B cell (primary cell): ENCODE measurements around the gene NFKBIB. TPM values are rescaled to one million over a fixed set of nuclear protein-coding genes. Genes with fewer than 3 reads are reported as not detected.
A peak's percentile ranks its signal among the peaks of the same experiment; 100 is the strongest.
"Not testable (repeated sequence)": the region's sequence is repeated elsewhere in the genome, so short reads cannot be mapped to it uniquely, and the experiment has no call there.

Experiments used
- ATAC-seq: fragments of 200-7000 bp; cut with Tn5 transposase; one replicate; pipeline ENCODE4 v1.10.0; 2021; ENCODE audit warnings: low read depth, mild to moderate bottlenecking, moderate number of reproducible peaks, moderate library complexity
- CTCF ChIA-PET: fragments of 350-600 bp; sonication (Branson Sonifier 250); formaldehyde crosslinking; loops from one replicate; lab custom pipeline; 2021; ENCODE audit warnings: antibody characterized with exemption, inconsistent platforms; lab: Charles Lee
- POLR2A ChIA-PET: fragments of 350-600 bp; sonication (Branson Sonifier 250); formaldehyde crosslinking; loops from one replicate; lab custom pipeline; 2021; ENCODE audit warnings: antibody characterized with exemption; lab: Charles Lee
- DNase-seq: peaks from one replicate; pipeline ENCODE4 v3.0.0; 2013
- H2AFZ ChIP-seq: 2 replicates; pipeline ENCODE4 v1.6.1; 2012; ENCODE audit warnings: mild to moderate bottlenecking, low read depth, low read length; ENCODE audit not compliant: insufficient read depth, poor library complexity, severe bottlenecking
- H3K27ac ChIP-seq, 2 donors: 1 replicate in 1 of 2; 2 replicates in 1 of 2; pipeline ENCODE4 v1.5.1; 2012 to 2013; ENCODE audit warnings: low read length in 2 of 2, mild to moderate bottlenecking in 2 of 2, moderate library complexity in 1 of 2
- H3K27me3 ChIP-seq, 4 experiments: fragments of 200-600 bp in 1 of 4; sonication (generic) in 1 of 4; replicated peaks in 1 of 4; 1 replicate in 2 of 4; 2 replicates in 2 of 4; pipeline versions ENCODE4 v1.6.1 to v1.7.0; 2013 to 2016; ENCODE audit warnings: low read length in 3 of 4, mild to moderate bottlenecking in 2 of 4, mixed read lengths in 1 of 4, moderate library complexity in 1 of 4; ENCODE audit not compliant: insufficient read depth in 4 of 4, control insufficient read depth in 3 of 4; ENCODE audit errors: control extremely low read depth in 1 of 4
- H3K36me3 ChIP-seq, 2 experiments: replicated peaks in 1 of 2; 1 replicate in 1 of 2; 2 replicates in 1 of 2; pipeline versions ENCODE4 v1.6.1 to v1.7.1; 2013; ENCODE audit warnings: low read length in 1 of 2; ENCODE audit not compliant: insufficient read depth in 2 of 2, control insufficient read depth in 1 of 2; ENCODE audit errors: control extremely low read depth in 1 of 2, extremely low read depth in 1 of 2
- H3K4me1 ChIP-seq, 2 donors: fragments of 200-600 bp in 1 of 2; sonication (generic) in 1 of 2; 1 replicate in 1 of 2; 2 replicates in 1 of 2; pipeline versions ENCODE4 v1.5.1 to v1.6.1; 2013 to 2017; ENCODE audit warnings: low read length in 2 of 2; ENCODE audit not compliant: control insufficient read depth in 2 of 2, insufficient read depth in 2 of 2
- H3K4me2 ChIP-seq: replicated peaks from 2 replicates; pipeline ENCODE3; 2012; ENCODE audit warnings: mild to moderate bottlenecking, low read depth, low read length; ENCODE audit not compliant: poor library complexity, severe bottlenecking
- H3K4me3 ChIP-seq, 5 experiments: fragments of 200-600 bp in 1 of 5; sonication (generic) in 1 of 5; 1 replicate in 3 of 5; 2 replicates in 2 of 5; pipeline versions ENCODE4 v1.5.1 to v1.7.0; 2011 to 2016; ENCODE audit warnings: low read length in 4 of 5, mild to moderate bottlenecking in 4 of 5, low read depth in 2 of 5, control low read depth in 1 of 5, moderate library complexity in 1 of 5; ENCODE audit not compliant: insufficient read depth in 1 of 5; ENCODE audit errors: control extremely low read depth in 1 of 5, extremely low read depth in 1 of 5
- H3K79me2 ChIP-seq: fragments of 200-600 bp; sonication (generic); one replicate; pipeline ENCODE4 v1.6.0; 2016; ENCODE audit warnings: low read length; ENCODE audit not compliant: control insufficient read depth, insufficient read depth
- H3K9ac ChIP-seq: fragments of 200-600 bp; sonication (generic); 2 replicates; pipeline ENCODE4 v1.6.1; 2017; ENCODE audit warnings: mild to moderate bottlenecking, low read length, moderate library complexity
- H3K9me3 ChIP-seq, 3 donors: one replicate each; pipeline versions ENCODE4 v1.6.1 to v1.7.1; 2013; ENCODE audit warnings: low read length in 2 of 3; ENCODE audit not compliant: control insufficient read depth in 2 of 3, insufficient read depth in 1 of 3; ENCODE audit errors: control extremely low read depth in 1 of 3
- H4K20me1 ChIP-seq: 2 replicates; pipeline ENCODE4 v1.6.0; 2012; ENCODE audit warnings: mild to moderate bottlenecking, low read length; ENCODE audit not compliant: insufficient read depth, control insufficient read depth, poor library complexity, severe bottlenecking
- H3K27ac Mint-ChIP-seq: one replicate; pipeline ENCODE4 v1.8.0; 2021; ENCODE audit warnings: mixed read lengths
- H3K27me3 Mint-ChIP-seq: one replicate; pipeline ENCODE4 v1.8.0; 2021; ENCODE audit warnings: mixed read lengths
- H3K4me1 Mint-ChIP-seq: one replicate; pipeline ENCODE4 v1.8.0; 2021; ENCODE audit warnings: mixed read lengths
- H3K4me3 Mint-ChIP-seq: one replicate; pipeline ENCODE4 v1.8.0; 2021; ENCODE audit warnings: mixed read lengths
- H3K9me3 Mint-ChIP-seq: one replicate; pipeline ENCODE4 v1.8.0; 2022; ENCODE audit warnings: mixed read lengths; ENCODE audit not compliant: insufficient read depth
- CTCF ChIP-seq: fragments of 200-600 bp; IDR thresholded peaks from one replicate; pipeline ENCODE4 v1.8.0; 2022; ENCODE audit warnings: antibody characterized with exemption, mild to moderate bottlenecking
- EZH2 ChIP-seq: IDR thresholded peaks from 2 replicates; pipeline ENCODE4 v1.6.1; 2012; ENCODE audit warnings: borderline replicate concordance, low read depth, mild to moderate bottlenecking, moderate library complexity, low read length; ENCODE audit not compliant: insufficient read depth, poor library complexity, severe bottlenecking
- WGBS: methylation state at CpG from one replicate; pipeline ENCODE4 v1.1.5; 2013; ENCODE audit warnings: missing lambda C conversion rate; ENCODE audit not compliant: insufficient coverage; 5-methylcytosine and 5-hydroxymethylcytosine counted together
- intact Hi-C: fragments of 100-400 bp; cut with micrococcal nuclease; formaldehyde crosslinking; loops from one replicate; pipeline ENCODE4 v1.10.0; 2022
- polyA plus RNA-seq: library from polyadenylated mRNA; depleted of rRNA; stranded (reverse); fragments of >200 nt; gene quantifications from 2 replicates; pipeline ENCODE4 v1.2.3, GENCODE V29; 2012
- total RNA-seq, 2 donors: library from RNA; stranded (reverse); fragments of 120-200 nt in 1 of 2; gene quantifications; 1 replicate in 1 of 2; 2 replicates in 1 of 2; pipeline versions ENCODE4 v1.2.3 to v1.2.4, GENCODE V29; 2013 to 2022

The NFKBIB gene
- total and polyA plus RNA-seq, 2 donors (not counting 1 experiment from before 2014, with no cell fraction given) = 30.3 to 54.4 TPM

- peak overlapping the region; percentile 17 to 60 for H3K27ac ChIP-seq
- peaks cover 51% of the 10 kb centered on the region for H3K4me1 Mint-ChIP-seq
- ATAC-seq (no peak), DNase-seq (no peak)
- CTCF ChIA-PET = interaction anchor here (0.6 to 3.1 kb wide), 5 partner anchors 10 to 480 kb away, joined by 4 to 23 read pairs (median 9); no protein-coding TSS in a partner anchor
- no peaks in the 10 kb centered on the region for H3K36me3 ChIP-seq
- intact Hi-C loops = no loop called here
- H3K4me3 ChIP-seq = no peak overlapping the region
- no peaks in the 10 kb centered on the region for H3K27me3 ChIP-seq
- H4K20me1 ChIP-seq = no peaks in the 10 kb centered on the region
- H3K4me3 Mint-ChIP-seq = peak overlapping the region; percentile 78
- peaks cover 0 to 7% (median 0%) of the 10 kb centered on the region in 3 donors for H3K9me3 ChIP-seq
- POLR2A ChIA-PET = interaction anchor here (0.7 to 2.8 kb wide), 4 partner anchors 8 to 122 kb away, joined by 3 to 8 read pairs (median 5); partner anchors contain the start of gene HNRNPL
- no peak for TF ChIP-seq EZH2
- TF ChIP-seq CTCF = no peak
- H3K4me1 ChIP-seq = peaks cover 35 to 63% of the 10 kb centered on the region in 2 donors
- H3K9ac ChIP-seq = no peak overlapping the region
- H3K79me2 ChIP-seq = no peaks in the 10 kb centered on the region
- H3K27me3 Mint-ChIP-seq = no peaks in the 10 kb centered on the region
- H3K9me3 Mint-ChIP-seq = no peaks in the 10 kb centered on the region
- no peak overlapping the region for H2AFZ ChIP-seq
- WGBS = no CpG with 5 or more reads among the region's 3 CpGs
- peak overlapping the region; percentile 57 for H3K4me2 ChIP-seq
- H3K27ac Mint-ChIP-seq = peak overlapping the region; percentile 93
Measured at GRCh38 chr19:38856813-38857212, 43.0 kb upstream of the NFKBIB start.

- not testable (repeated sequence) for H3K9me3 ChIP-seq, ATAC-seq, H3K27ac ChIP-seq, H3K9me3 Mint-ChIP-seq, H3K27me3 ChIP-seq, H3K27me3 Mint-ChIP-seq, H3K9ac ChIP-seq, H4K20me1 ChIP-seq, H3K79me2 ChIP-seq, H3K4me3 Mint-ChIP-seq, H3K4me3 ChIP-seq, H3K4me2 ChIP-seq, DNase-seq, H2AFZ ChIP-seq, H3K36me3 ChIP-seq
- POLR2A ChIA-PET = interaction anchor here (1.2 to 2.8 kb wide), 4 partner anchors 10 to 90 kb away, joined by 3 to 13 read pairs (median 8); partner anchors contain the start of genes HNRNPL and RINL
- CTCF ChIA-PET = interaction anchor here (1.0 to 3.1 kb wide), 4 partner anchors 10 to 28 kb away, joined by 3 to 23 read pairs (median 4); partner anchors contain the start of gene RINL
- H3K4me1 ChIP-seq = peaks cover 51 to 81% of the 10 kb centered on the region in 2 donors
- Mint-ChIP-seq H3K4me1 (peaks cover 58% of the 10 kb centered on the region), H3K27ac (peak overlapping the region; percentile 62)
- 98% methylated on average over 8 of the region's 21 CpGs for WGBS
- intact Hi-C loops = loop anchor here (10.0 kb wide), 1 partner anchor 545 kb away; the partner anchor contains the start of gene ZFP36
Measured at GRCh38 chr19:38859631-38860204, 40.1 kb upstream of the NFKBIB start.
